HG02763 (cell line): ENCODE measurements around the gene COL9A1.
A peak's percentile ranks its signal among the peaks of the same experiment; 100 is the strongest.

ENCODE experiments used
- ATAC-seq: cut with Tn5 transposase; IDR thresholded peaks from one replicate; pipeline ENCODE4 v1.9.1; 2021; ENCODE audit warnings: mild to moderate bottlenecking, moderate library complexity; ENCODE audit not compliant: unreplicated experiment

Gene COL9A1

GRCh38 chr6:70236343-70236742 is 66.5 kb downstream of the COL9A1 start:
- no peak for ATAC-seq

- no peak for ATAC-seq
Observed at GRCh38 chr6:70234561-70235236, 68.2 kb downstream of the COL9A1 start.

- no peak for ATAC-seq
Observed at GRCh38 chr6:70231311-70231710, 71.6 kb downstream of the COL9A1 start.

- ATAC-seq = no peak
Observed at GRCh38 chr6:70225055-70225454, 77.8 kb downstream of the COL9A1 start.

- ATAC-seq = no peak
Observed at GRCh38 chr6:70222439-70222749, 80.5 kb downstream of the COL9A1 start.

GRCh38 chr6:70221715-70222438 is 81.0 kb downstream of the COL9A1 start:
- ATAC-seq = no peak

- ATAC-seq = peak; percentile 62
Observed at GRCh38 chr6:70221025-70221714, 81.7 kb downstream of the COL9A1 start.

GRCh38 chr6:70219943-70220613 is 82.8 kb downstream of the COL9A1 start:
- no peak for ATAC-seq

GRCh38 chr6:70216767-70217166 is 86.1 kb downstream of the COL9A1 start:
- ATAC-seq = no peak

- no peak for ATAC-seq
Observed at GRCh38 chr6:70215460-70216108, 87.3 kb downstream of the COL9A1 start.

- ATAC-seq = no peak
Observed at GRCh38 chr6:70210462-70210861, 92.4 kb downstream of the COL9A1 start.

- ATAC-seq = no peak
Observed at GRCh38 chr6:70208235-70208790, 94.6 kb downstream of the COL9A1 start.

GRCh38 chr6:70198785-70199184 is 104.1 kb downstream of the COL9A1 start:
- no peak for ATAC-seq

GRCh38 chr6:70196531-70196930 is 106.4 kb downstream of the COL9A1 start:
- ATAC-seq = no peak

GRCh38 chr6:70194421-70194820 is 108.5 kb downstream of the COL9A1 start:
- ATAC-seq = no peak

GRCh38 chr6:70188202-70188601 is 114.7 kb downstream of the COL9A1 start:
- ATAC-seq = no peak

GRCh38 chr6:70186461-70186860 is 116.4 kb downstream of the COL9A1 start:
- ATAC-seq = no peak

GRCh38 chr6:70184723-70185122 is 118.2 kb downstream of the COL9A1 start:
- ATAC-seq = no peak

GRCh38 chr6:70183538-70183937 is 119.3 kb downstream of the COL9A1 start:
- ATAC-seq = no peak

GRCh38 chr6:70180901-70181599 is 121.8 kb downstream of the COL9A1 start:
- no peak for ATAC-seq
